IMR-90 (cell line): ENCODE data around the gene RYR1. TPM values are rescaled to one million over a fixed set of nuclear protein-coding genes. Genes with fewer than 3 reads are reported as not detected.

ENCODE experiments used
- ATAC-seq: fragments of 200-7000 bp; cut with Tn5 transposase; 2 replicates; pipeline ENCODE4 v1.9.1; 2020; ENCODE audit warnings: low read depth, mild to moderate bottlenecking, moderate library complexity
- BruUV-seq: library from RNA; stranded (reverse); fragments of 400-500 nt; replicated peaks from 2 replicates; lab custom pipeline; 2021; lab: Mats Ljungman, UMichigan
- CTCF ChIA-PET: fragments of 300-600 bp; formaldehyde crosslinking; extraction: SDS; loops from one replicate; lab custom pipeline; 2021; ENCODE audit warnings: antibody characterized with exemption; lab: Yijun Ruan, JAX
- POLR2A ChIA-PET: fragments of 300-600 bp; sonication (Branson Sonifier 250); formaldehyde crosslinking; loops from one replicate; lab custom pipeline; 2022; ENCODE audit warnings: antibody characterized with exemption; ENCODE audit not compliant: unreplicated experiment; lab: Charles Lee
- DNase-seq: peaks from one replicate; pipeline ENCODE4 v3.0.0; 2013
- H2AFZ ChIP-seq: replicated peaks from 2 replicates; pipeline ENCODE3; 2013; ENCODE audit warnings: low read length, mild to moderate bottlenecking; ENCODE audit not compliant: poor library complexity
- H2AK5ac ChIP-seq: 2 replicates; pipeline ENCODE4 v1.6.1; 2013; ENCODE audit warnings: low read depth, low read length, inconsistent platforms
- H2AK9ac ChIP-seq: replicated peaks from 2 replicates; pipeline ENCODE3; 2013; ENCODE audit warnings: mild to moderate bottlenecking, low read depth, low read length, moderate library complexity; ENCODE audit not compliant: poor library complexity
- H2BK120ac ChIP-seq: 2 replicates; pipeline ENCODE4 v1.6.1; 2013; ENCODE audit warnings: low read depth, low read length, inconsistent platforms
- H2BK15ac ChIP-seq: 3 replicates; pipeline ENCODE4 v1.6.1; 2013; ENCODE audit warnings: low read depth, low read length, inconsistent platforms
- H2BK20ac ChIP-seq: 2 replicates; pipeline ENCODE4 v1.6.1; 2013; ENCODE audit warnings: low read depth, mild to moderate bottlenecking, inconsistent platforms, low read length, moderate library complexity
- H2BK5ac ChIP-seq: 2 replicates; pipeline ENCODE4 v1.6.1; 2013; ENCODE audit warnings: mild to moderate bottlenecking, low read depth, low read length, inconsistent platforms; ENCODE audit not compliant: poor library complexity, severe bottlenecking
- H3K14ac ChIP-seq: replicated peaks from 2 replicates; pipeline ENCODE4 v1.6.1; 2013; ENCODE audit warnings: low read depth, low read length, inconsistent platforms
- H3K18ac ChIP-seq: 2 replicates; pipeline ENCODE4 v1.6.1; 2013; ENCODE audit warnings: low read depth, low read length, control low read depth
- H3K23ac ChIP-seq: 2 replicates; pipeline ENCODE4 v1.6.1; 2013; ENCODE audit warnings: low read depth, low read length, inconsistent platforms
- H3K27ac ChIP-seq: 2 replicates; pipeline ENCODE4 v1.5.1; 2013; ENCODE audit warnings: mild to moderate bottlenecking, control low read depth, low read length; ENCODE audit not compliant: insufficient read depth
- H3K27me3 ChIP-seq: 2 replicates; pipeline ENCODE4 v1.6.1; 2013; ENCODE audit warnings: low read length; ENCODE audit not compliant: control insufficient read depth, insufficient read depth
- H3K36me3 ChIP-seq: 2 replicates; pipeline ENCODE4 v1.6.1; 2013; ENCODE audit warnings: low read length, mixed read lengths; ENCODE audit not compliant: control insufficient read depth, insufficient read depth
- H3K4ac ChIP-seq: 2 replicates; pipeline ENCODE4 v1.6.1; 2013; ENCODE audit warnings: low read depth, low read length, inconsistent platforms
- H3K4me1 ChIP-seq: 2 replicates; pipeline ENCODE4 v1.6.1; 2013; ENCODE audit warnings: low read length, mixed read lengths; ENCODE audit not compliant: control insufficient read depth, insufficient read depth
- H3K4me2 ChIP-seq: 2 replicates; pipeline ENCODE4 v1.6.1; 2013; ENCODE audit warnings: low read depth, mild to moderate bottlenecking, control low read depth, low read length, moderate library complexity
- H3K4me3 ChIP-seq: 2 replicates; pipeline ENCODE4 v1.5.1; 2013; ENCODE audit warnings: low read depth, mild to moderate bottlenecking, control low read depth, low read length, moderate library complexity; ENCODE audit not compliant: insufficient read depth
- H3K56ac ChIP-seq: 2 replicates; pipeline ENCODE4 v1.6.1; 2013; ENCODE audit warnings: low read length, inconsistent platforms; ENCODE audit not compliant: insufficient read depth; ENCODE audit errors: extremely low read depth
- H3K79me1 ChIP-seq, 2 experiments: 2 replicates each; pipeline ENCODE4 v1.6.1; 2013; ENCODE audit warnings: low read length in 2 of 2, inconsistent platforms in 1 of 2, low read depth in 1 of 2
- H3K9ac ChIP-seq: 2 replicates; pipeline ENCODE4 v1.6.1; 2013; ENCODE audit warnings: low read depth, low read length, control low read depth
- H3K9me1 ChIP-seq: 2 replicates; pipeline ENCODE4 v1.6.1; 2013; ENCODE audit warnings: low read length, inconsistent platforms; ENCODE audit not compliant: insufficient read depth
- H3K9me3 ChIP-seq: 2 replicates; pipeline ENCODE4 v1.6.1; 2013; ENCODE audit warnings: low read length; ENCODE audit not compliant: control insufficient read depth, insufficient read depth
- H4K20me1 ChIP-seq: 2 replicates; pipeline ENCODE4 v1.6.1; 2013; ENCODE audit warnings: low read length, inconsistent platforms; ENCODE audit not compliant: insufficient read depth
- H4K5ac ChIP-seq: 2 replicates; pipeline ENCODE4 v1.6.1; 2013; ENCODE audit warnings: mild to moderate bottlenecking, low read depth, low read length, control low read depth
- H4K8ac ChIP-seq, 2 experiments: 2 replicates each; pipeline ENCODE4 v1.6.1; 2013; ENCODE audit warnings: low read depth in 2 of 2, low read length in 2 of 2, control low read depth in 1 of 2, inconsistent platforms in 1 of 2
- H4K91ac ChIP-seq: 2 replicates; pipeline ENCODE4 v1.6.1; 2013; ENCODE audit warnings: low read depth, low read length, inconsistent platforms; ENCODE audit not compliant: insufficient read depth
- CEBPB ChIP-seq: IDR thresholded peaks from 2 replicates; pipeline ENCODE4 v1.6.1; 2012; ENCODE audit warnings: low read depth, low read length, improper control_type of control experiment
- FOS ChIP-seq: fragments of 150-350 bp; IDR thresholded peaks from 2 replicates; pipeline ENCODE4 v1.6.1; 2016; ENCODE audit warnings: low read depth, low read length
- MAFK ChIP-seq: IDR thresholded peaks from 2 replicates; pipeline ENCODE4 v1.6.1; 2012; ENCODE audit warnings: low read depth, low read length, improper control_type of control experiment
- MAZ ChIP-seq: IDR thresholded peaks from 2 replicates; pipeline ENCODE4 v1.6.1; 2012; ENCODE audit warnings: low read depth, mild to moderate bottlenecking, low read length, improper control_type of control experiment, moderate library complexity, borderline replicate concordance
- MXI1 ChIP-seq: IDR thresholded peaks from 2 replicates; pipeline ENCODE4 v1.6.1; 2012; ENCODE audit warnings: low read depth, mild to moderate bottlenecking, low read length, moderate library complexity, borderline replicate concordance
- NFE2L2 ChIP-seq: fragments of 150-350 bp; IDR thresholded peaks from 2 replicates; pipeline ENCODE4 v1.6.1; 2016; ENCODE audit warnings: low read depth, mild to moderate bottlenecking, low read length
- POLR2A ChIP-seq: IDR thresholded peaks from 2 replicates; pipeline ENCODE4 v1.6.1; 2012; ENCODE audit warnings: mild to moderate bottlenecking, low read depth, low read length
- RCOR1 ChIP-seq: IDR thresholded peaks from 2 replicates; pipeline ENCODE4 v1.6.1; 2012; ENCODE audit warnings: mild to moderate bottlenecking, low read length, improper control_type of control experiment; ENCODE audit not compliant: insufficient replicate concordance
- RFX5 ChIP-seq: IDR thresholded peaks from 2 replicates; pipeline ENCODE4 v1.8.0; 2012; ENCODE audit warnings: low read depth, mild to moderate bottlenecking, low read length, moderate library complexity
- SMC3 ChIP-seq: fragments of 150-350 bp; IDR thresholded peaks from 2 replicates; pipeline ENCODE4 v1.6.1; 2016; ENCODE audit warnings: low read depth, mild to moderate bottlenecking, antibody characterized with exemption, low read length, moderate library complexity
- WGBS, 2 experiments: methylation state at CpG; one replicate each; pipeline versions ENCODE4 v1.1.5 to v1.1.7; 2013; ENCODE audit warnings: missing lambda C conversion rate in 2 of 2; ENCODE audit not compliant: insufficient read length in 1 of 2; ENCODE audit errors: extremely low coverage in 2 of 2; 5-methylcytosine and 5-hydroxymethylcytosine counted together
- dilution Hi-C: fragments of 300-500 bp; cut with HindIII; formaldehyde crosslinking; loops from one replicate; pipeline ENCODE4 v1.14.3; 2018; ENCODE audit warnings: low sequenced_read_pairs; ENCODE audit not compliant: unreplicated experiment
- in situ Hi-C: fragments of 300-500 bp; cut with MboI; formaldehyde crosslinking; loops from 3 replicates; pipeline ENCODE4 v1.14.3; 2019; ENCODE audit warnings: low sequenced_read_pairs, inconsistent platforms, mixed read lengths
- intact Hi-C: fragments of 100-400 bp; cut with micrococcal nuclease; formaldehyde crosslinking; loops from 2 replicates; pipeline ENCODE4 v1.10.0; 2022
- polyA plus RNA-seq, 3 experiments: library from polyadenylated mRNA; depleted of rRNA; stranded (reverse); fragments of >200 nt; gene quantifications; 2 replicates each; pipeline ENCODE4 v1.2.3, GENCODE V29; 2012; ENCODE audit warnings: low replicate concordance in 1 of 3
- total RNA-seq: library from RNA; depleted of rRNA; stranded (reverse); fragments of >200 nt; gene quantifications from 2 replicates; pipeline ENCODE4 v1.2.3, GENCODE V29; 2012
- TF ChIP-seq, protein P1 (sequence below): fragments of 150-350 bp; IDR thresholded peaks from 2 replicates; pipeline ENCODE4 v1.6.1; 2016; ENCODE audit warnings: low read depth, mild to moderate bottlenecking, low read length, moderate library complexity, borderline replicate concordance
- TF ChIP-seq, protein P2 (sequence below): fragments of 150-350 bp; IDR thresholded peaks from 2 replicates; pipeline ENCODE4 v1.6.1; 2017; ENCODE audit warnings: mild to moderate bottlenecking, antibody characterized with exemption, low read length, low read depth
- TF ChIP-seq, protein P3 (sequence below): conservative IDR thresholded peaks from 2 replicates; pipeline ENCODE4 v1.5.1; 2012; ENCODE audit warnings: mild to moderate bottlenecking, low read depth, low read length, improper control_type of control experiment

Gene RYR1
- total and polyA plus RNA-seq, 2 of the 4 experiments (the other 2 are of a cell fraction), result not detected

DNA sequence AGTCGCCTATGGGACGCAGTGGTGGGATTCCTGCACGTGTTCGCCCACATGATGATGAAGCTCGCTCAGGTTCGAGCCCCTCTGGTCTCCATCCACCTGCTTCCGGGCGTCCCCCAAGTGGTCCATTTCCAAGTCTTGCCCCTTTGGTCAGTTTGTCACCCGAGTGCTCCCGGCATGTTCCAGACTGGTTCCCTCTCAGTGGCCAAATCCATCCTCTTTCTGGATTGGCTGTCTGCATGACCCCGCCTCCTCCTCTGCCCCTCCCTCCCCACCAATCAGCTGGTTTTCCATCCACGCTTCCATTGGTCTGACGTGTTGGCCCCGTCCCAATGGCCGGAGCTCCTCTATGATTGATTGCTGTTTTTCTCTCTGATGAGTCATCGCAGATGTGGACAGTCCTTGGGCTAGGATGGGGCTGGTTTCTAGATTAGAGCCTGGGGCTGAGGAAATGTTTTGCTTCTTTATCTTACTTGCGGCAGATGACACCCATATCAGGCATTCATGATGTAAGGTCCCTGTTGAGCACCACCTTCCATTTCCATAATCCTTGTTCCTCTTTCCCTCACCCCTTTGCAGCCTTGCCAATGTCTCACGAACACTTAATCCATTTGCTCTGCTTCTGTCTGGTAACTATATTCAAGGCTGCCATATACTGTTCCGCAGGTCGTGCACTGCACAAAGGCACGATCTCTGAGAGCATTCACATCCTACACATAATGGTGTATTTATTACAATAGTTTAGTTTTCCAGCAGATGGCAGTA, 110.5 kb downstream of the RYR1 start:
- Histone ChIP-seq H2AK9ac (no peak overlapping the region), H3K9me3 (no peaks in the 10 kb centered on the region), H3K9ac (no peak overlapping the region), H3K4ac (no peak overlapping the region; the same call in 1 of the 2 replicates), H3K18ac (no peak overlapping the region; the same call in 1 of the 2 replicates), H2AFZ (peak overlapping the region; percentile 81), H3K14ac (no peak overlapping the region), H2AK5ac (no peak overlapping the region), H3K27me3 (peaks cover 6% of the 10 kb centered on the region), H4K5ac (no peak overlapping the region), H2BK20ac (no peak overlapping the region), H2BK5ac (no peak overlapping the region), H4K91ac (no peak overlapping the region), H3K56ac (no peak overlapping the region), H3K4me1 (no peaks in the 10 kb centered on the region; the same call in 1 of the 2 replicates), H3K27ac (no peak overlapping the region), H4K20me1 (no peaks in the 10 kb centered on the region), H3K4me3 (peak overlapping the region; percentile 31; the same call in 1 of the 2 replicates), H3K4me2 (peak overlapping the region; percentile 68), H3K79me1 (no peaks in the 10 kb centered on the region), H2BK15ac (no peak overlapping the region), H4K8ac (peak overlapping the region; percentile 49 to 66; a peak in 3 of 4 replicates), H3K9me1 (no peaks in the 10 kb centered on the region), H3K23ac (no peak overlapping the region; the same call in 1 of the 2 replicates), H2BK120ac (no peak overlapping the region), H3K36me3 (no peaks in the 10 kb centered on the region)
- dilution Hi-C loops (no loop called here), intact Hi-C loops (loop anchor here (1.0 kb wide), 1 partner anchor 90 kb away; no protein-coding TSS in a partner anchor), in situ Hi-C loops (no loop called here)
- DNase-seq (peak; percentile 86), ATAC-seq (peak; percentile 91)
- BruUV-seq, result no TSS peak
- CTCF ChIA-PET, result interaction anchor here (1.0 to 1.5 kb wide), 2 partner anchors 141 to 386 kb away, joined by 3 to 4 read pairs; partner anchors contain the start of genes FAM98C, MRPS12 and SARS2
- POLR2A ChIA-PET, result no interaction called here
- 84% methylated on average over 5 of the region's 21 CpGs; no CpG with 5 or more reads in 1 of the 2 experiments for WGBS, 2 experiments
- no peak for TF ChIP-seq RCOR1
- no peak for TF ChIP-seq RFX5
- TF ChIP-seq CEBPB, result peak; percentile 36; the same call in 1 of the 2 replicates
- TF ChIP-seq FOS, result peak; percentile 93
- TF ChIP-seq POLR2A, result no peak
- TF ChIP-seq, protein P1, sequence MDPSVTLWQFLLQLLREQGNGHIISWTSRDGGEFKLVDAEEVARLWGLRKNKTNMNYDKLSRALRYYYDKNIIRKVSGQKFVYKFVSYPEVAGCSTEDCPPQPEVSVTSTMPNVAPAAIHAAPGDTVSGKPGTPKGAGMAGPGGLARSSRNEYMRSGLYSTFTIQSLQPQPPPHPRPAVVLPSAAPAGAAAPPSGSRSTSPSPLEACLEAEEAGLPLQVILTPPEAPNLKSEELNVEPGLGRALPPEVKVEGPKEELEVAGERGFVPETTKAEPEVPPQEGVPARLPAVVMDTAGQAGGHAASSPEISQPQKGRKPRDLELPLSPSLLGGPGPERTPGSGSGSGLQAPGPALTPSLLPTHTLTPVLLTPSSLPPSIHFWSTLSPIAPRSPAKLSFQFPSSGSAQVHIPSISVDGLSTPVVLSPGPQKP, result no peak
- TF ChIP-seq SMC3, result peak; percentile 36; the same call in 1 of the 2 replicates
- no peak; the same call in 1 of the 2 replicates for TF ChIP-seq MAZ
- no peak for TF ChIP-seq NFE2L2
- TF ChIP-seq, protein P2, sequence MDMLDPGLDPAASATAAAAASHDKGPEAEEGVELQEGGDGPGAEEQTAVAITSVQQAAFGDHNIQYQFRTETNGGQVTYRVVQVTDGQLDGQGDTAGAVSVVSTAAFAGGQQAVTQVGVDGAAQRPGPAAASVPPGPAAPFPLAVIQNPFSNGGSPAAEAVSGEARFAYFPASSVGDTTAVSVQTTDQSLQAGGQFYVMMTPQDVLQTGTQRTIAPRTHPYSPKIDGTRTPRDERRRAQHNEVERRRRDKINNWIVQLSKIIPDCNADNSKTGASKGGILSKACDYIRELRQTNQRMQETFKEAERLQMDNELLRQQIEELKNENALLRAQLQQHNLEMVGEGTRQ, result peak; percentile 52; the same call in 1 of the 2 replicates
- TF ChIP-seq, protein P3, sequence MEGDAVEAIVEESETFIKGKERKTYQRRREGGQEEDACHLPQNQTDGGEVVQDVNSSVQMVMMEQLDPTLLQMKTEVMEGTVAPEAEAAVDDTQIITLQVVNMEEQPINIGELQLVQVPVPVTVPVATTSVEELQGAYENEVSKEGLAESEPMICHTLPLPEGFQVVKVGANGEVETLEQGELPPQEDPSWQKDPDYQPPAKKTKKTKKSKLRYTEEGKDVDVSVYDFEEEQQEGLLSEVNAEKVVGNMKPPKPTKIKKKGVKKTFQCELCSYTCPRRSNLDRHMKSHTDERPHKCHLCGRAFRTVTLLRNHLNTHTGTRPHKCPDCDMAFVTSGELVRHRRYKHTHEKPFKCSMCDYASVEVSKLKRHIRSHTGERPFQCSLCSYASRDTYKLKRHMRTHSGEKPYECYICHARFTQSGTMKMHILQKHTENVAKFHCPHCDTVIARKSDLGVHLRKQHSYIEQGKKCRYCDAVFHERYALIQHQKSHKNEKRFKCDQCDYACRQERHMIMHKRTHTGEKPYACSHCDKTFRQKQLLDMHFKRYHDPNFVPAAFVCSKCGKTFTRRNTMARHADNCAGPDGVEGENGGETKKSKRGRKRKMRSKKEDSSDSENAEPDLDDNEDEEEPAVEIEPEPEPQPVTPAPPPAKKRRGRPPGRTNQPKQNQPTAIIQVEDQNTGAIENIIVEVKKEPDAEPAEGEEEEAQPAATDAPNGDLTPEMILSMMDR, result no peak; the same call in 1 of the 2 replicates
- no peak for TF ChIP-seq MAFK
- no peak for TF ChIP-seq MXI1
